Spleen (tissue), 11 donors: Measurements from ENCODE around the gene EVA1B. TPM values are rescaled to one million over a fixed set of nuclear protein-coding genes. Genes with fewer than 3 reads are reported as not detected.

Experiments used
- DNase-seq: peaks from one replicate; pipeline ENCODE4 v3.0.0-alpha.2; 2020
- H3K27ac ChIP-seq, 8 donors: fragments of 200-600 bp; sonication (generic) in 7 of 8; 1 replicate in 4 of 8; 2 replicates in 4 of 8; pipeline versions ENCODE4 v1.5.0 to v1.8.0; 2016 to 2021; ENCODE audit warnings: inconsistent platforms in 4 of 8, mild to moderate bottlenecking in 4 of 8, moderate library complexity in 1 of 8
- H3K27me3 ChIP-seq, 7 donors: fragments of 200-600 bp; sonication (generic) in 6 of 7; replicated peaks in 1 of 7; 1 replicate in 4 of 7; 2 replicates in 3 of 7; pipeline versions ENCODE4 v1.5.0 to v1.8.0; 2016 to 2021; ENCODE audit warnings: inconsistent platforms in 3 of 7, mild to moderate bottlenecking in 1 of 7
- H3K36me3 ChIP-seq, 6 donors: fragments of 200-600 bp; sonication (generic) in 5 of 6; 1 replicate in 4 of 6; 2 replicates in 2 of 6; pipeline versions ENCODE4 v1.5.0 to v1.8.0; 2016 to 2021; ENCODE audit warnings: inconsistent platforms in 2 of 6
- H3K4me1 ChIP-seq, 6 donors: fragments of 200-600 bp; sonication (generic) in 5 of 6; 1 replicate in 3 of 6; 2 replicates in 3 of 6; pipeline versions ENCODE4 v1.5.0 to v1.8.0; 2016 to 2021; ENCODE audit warnings: inconsistent platforms in 3 of 6
- H3K4me3 ChIP-seq, 8 donors: fragments of 200-600 bp; sonication (generic) in 7 of 8; 1 replicate in 4 of 8; 2 replicates in 4 of 8; pipeline versions ENCODE4 v1.5.0 to v1.8.0; 2016 to 2021; ENCODE audit warnings: inconsistent platforms in 4 of 8, mild to moderate bottlenecking in 4 of 8, moderate library complexity in 2 of 8
- H3K9me3 ChIP-seq, 8 donors: fragments of 200-600 bp; sonication (generic) in 7 of 8; 1 replicate in 4 of 8; 2 replicates in 4 of 8; pipeline versions ENCODE4 v1.5.0 to v1.8.0; 2016 to 2021; ENCODE audit warnings: inconsistent platforms in 4 of 8
- POLR2A ChIP-seq, 3 donors: fragments of 450-650 bp; IDR thresholded peaks; one replicate each; pipeline ENCODE4 v1.5.1; 2017; ENCODE audit warnings: antibody characterized with exemption in 3 of 3, mild to moderate bottlenecking in 1 of 3
- POLR2AphosphoS5 ChIP-seq, 3 donors: sonication (generic); formaldehyde crosslinking; IDR thresholded peaks; one replicate each; pipeline ENCODE4 v1.5.1; 2017; ENCODE audit warnings: antibody characterized with exemption in 3 of 3
- WGBS, 5 donors: extraction: QIAGEN DNeasy Blood & Tissue Kit in 3 of 5; methylation state at CpG; one replicate each; pipeline versions ENCODE4 v1.1.5 to v1.1.7; 2013 to 2018; 5-methylcytosine and 5-hydroxymethylcytosine counted together
- intact Hi-C: fragments of 100-400 bp; cut with DNase I; formaldehyde crosslinking; loops from one replicate; pipeline ENCODE4 v1.15.0; 2023; ENCODE audit warnings: low total_unique reads
- polyA plus RNA-seq, 3 donors: library from polyadenylated mRNA; stranded (reverse); fragments of 200-250 nt; gene quantifications; one replicate each; pipeline ENCODE4 v1.2.1, GENCODE V29; 2013
- total RNA-seq, 7 donors: library from RNA; depleted of rRNA in 3 of 7; stranded (reverse); fragments of >200 nt in 3 of 7; fragmentation: NEBNext Ultra II Directional in 4 of 7; extraction: Animal tissue kit (Norgen Biotek cat#: 25700) in 4 of 7; gene quantifications; one replicate each; pipeline versions ENCODE4 v1.1.0 to v1.2.1, GENCODE V29; 2016 to 2021
- TF ChIP-seq, protein P1 (sequence below), 11 experiments: fragments of 200-600 bp in 7 of 11; fragments of 450-650 bp in 4 of 11; sonication (generic) in 4 of 11; IDR thresholded peaks in 8 of 11; conservative IDR thresholded peaks in 3 of 11; 1 replicate in 7 of 11; 2 replicates in 4 of 11; pipeline versions ENCODE4 v1.4.0 to v1.8.0; 2016 to 2021; ENCODE audit warnings: antibody characterized with exemption in 11 of 11, inconsistent platforms in 4 of 11, mild to moderate bottlenecking in 1 of 11
- donor health status: healthy with polysubstance abuse.
- donor health status: DM: no; HTN: no; CAD: no; lungs with moderate emphysema.
- donor health status: DM: no; HTN: no; CAD: no.
- donor health status: Bipolar disorder and iron deficiency.
- donor health status: healthy.
- donor health status: DM: no; HTN: no; CAD: no.
- donor health status: DM: yes; HTN: yes; CAD: no.

Gene EVA1B
- total and polyA plus RNA-seq, 10 donors = 17.2 to 77.4 (median 40.5) TPM

DNA sequence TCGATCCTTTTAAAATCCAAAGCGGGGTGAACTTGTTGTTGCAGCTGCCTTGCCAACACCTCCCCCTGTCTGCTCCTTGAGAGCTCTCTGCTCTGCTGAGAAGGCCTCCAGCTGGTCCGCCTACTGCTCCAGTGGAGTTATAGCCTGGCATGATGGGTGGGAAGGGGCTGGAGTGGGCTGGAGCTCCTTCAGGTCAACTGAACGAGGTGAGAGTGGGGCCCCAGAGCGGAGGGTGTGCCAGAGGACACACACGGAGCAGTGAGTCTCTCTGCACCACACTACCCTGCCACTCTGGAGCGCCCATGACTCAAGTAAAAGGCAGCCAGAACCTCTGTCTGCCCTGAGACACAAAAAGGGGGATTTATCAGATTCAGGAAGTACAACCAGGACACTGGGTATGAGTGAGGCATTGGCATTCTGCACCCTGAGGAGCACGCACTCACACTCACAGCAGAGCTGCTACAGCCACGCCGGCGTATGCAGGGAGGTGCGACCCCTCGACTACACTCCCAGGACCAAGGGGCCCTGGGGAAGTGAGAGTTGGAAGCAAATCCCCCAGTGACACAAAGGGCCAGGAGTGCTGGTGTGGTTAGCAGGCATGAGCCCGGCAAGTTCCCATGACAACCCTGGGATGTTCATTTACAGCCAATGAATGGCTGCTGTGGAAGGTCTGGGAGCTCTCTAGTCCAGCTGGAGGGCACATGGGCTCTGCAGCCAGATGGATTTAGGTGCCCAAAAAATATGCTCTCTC lies 28.0 kb upstream of the EVA1B start:
- no peaks in the 10 kb centered on the region for H3K27me3 ChIP-seq
- no peak for TF ChIP-seq POLR2AphosphoS5 (IDR thresholded peaks at IDR 0.05)
- TF ChIP-seq, protein P1, sequence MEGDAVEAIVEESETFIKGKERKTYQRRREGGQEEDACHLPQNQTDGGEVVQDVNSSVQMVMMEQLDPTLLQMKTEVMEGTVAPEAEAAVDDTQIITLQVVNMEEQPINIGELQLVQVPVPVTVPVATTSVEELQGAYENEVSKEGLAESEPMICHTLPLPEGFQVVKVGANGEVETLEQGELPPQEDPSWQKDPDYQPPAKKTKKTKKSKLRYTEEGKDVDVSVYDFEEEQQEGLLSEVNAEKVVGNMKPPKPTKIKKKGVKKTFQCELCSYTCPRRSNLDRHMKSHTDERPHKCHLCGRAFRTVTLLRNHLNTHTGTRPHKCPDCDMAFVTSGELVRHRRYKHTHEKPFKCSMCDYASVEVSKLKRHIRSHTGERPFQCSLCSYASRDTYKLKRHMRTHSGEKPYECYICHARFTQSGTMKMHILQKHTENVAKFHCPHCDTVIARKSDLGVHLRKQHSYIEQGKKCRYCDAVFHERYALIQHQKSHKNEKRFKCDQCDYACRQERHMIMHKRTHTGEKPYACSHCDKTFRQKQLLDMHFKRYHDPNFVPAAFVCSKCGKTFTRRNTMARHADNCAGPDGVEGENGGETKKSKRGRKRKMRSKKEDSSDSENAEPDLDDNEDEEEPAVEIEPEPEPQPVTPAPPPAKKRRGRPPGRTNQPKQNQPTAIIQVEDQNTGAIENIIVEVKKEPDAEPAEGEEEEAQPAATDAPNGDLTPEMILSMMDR (IDR thresholded peaks at IDR 0.05 in 8 of 11, conservative IDR thresholded peaks at IDR 0.05 in 3 of 11) = peak in 1 of 11 experiments; percentile 14
- H3K27ac ChIP-seq = peak overlapping the region in 7 of 8 donors; percentile 78 to 86 (median 79)
- peak overlapping the region in 1 of 8 donors; percentile 43 for H3K4me3 ChIP-seq
- intact Hi-C loops = no loop called here
- WGBS, 5 donors = 66 to 72% (median 70%) methylated on average over 11 to 14 of the region's 14 CpGs
- H3K4me1 ChIP-seq = peaks cover 40 to 64% (median 48%) of the 10 kb centered on the region in 6 donors
- peaks cover 0 to 97% (median 51%) of the 10 kb centered on the region in 6 donors for H3K36me3 ChIP-seq
- DNase-seq = peak; percentile 75
- H3K9me3 ChIP-seq = no peaks in the 10 kb centered on the region

DNA sequence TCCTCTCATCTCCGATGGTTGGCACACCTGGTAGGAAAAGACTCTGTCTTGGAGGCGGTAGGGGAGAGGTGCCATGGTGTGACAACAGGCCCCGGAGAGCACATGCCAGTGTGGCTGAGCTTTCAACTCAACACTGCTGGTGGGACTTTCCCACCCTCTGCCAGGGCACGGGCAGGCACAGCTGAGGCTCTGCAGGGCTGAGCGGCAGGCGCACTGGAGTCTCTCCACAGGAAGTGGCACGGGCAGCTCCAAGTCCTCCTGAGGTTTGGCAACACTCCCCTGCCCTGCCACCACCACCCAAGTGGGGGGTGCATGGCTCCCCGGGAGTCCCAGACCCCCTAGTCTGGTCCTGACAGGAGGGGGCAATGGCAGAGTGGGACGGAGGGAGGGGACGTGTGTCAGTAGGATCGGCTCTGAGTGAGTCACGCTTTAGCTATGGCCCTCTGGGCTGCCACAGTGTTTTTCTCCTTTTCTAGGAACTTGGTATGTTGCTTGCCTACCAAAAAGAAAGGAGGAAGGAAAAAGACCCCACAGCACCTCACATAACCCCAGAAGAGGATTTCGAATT lies 27.3 kb upstream of the EVA1B start:
- WGBS, 5 donors = 12 to 25% (median 21%) methylated on average over 9 to 13 of the region's 13 CpGs
- Histone ChIP-seq H3K9me3 (no peaks in the 10 kb centered on the region), H3K27ac (peak overlapping the region; percentile 63 to 86 (median 78)), H3K36me3 (peaks cover 0 to 97% (median 52%) of the 10 kb centered on the region in 6 donors), H3K4me3 (peak overlapping the region in 1 of 8 donors; percentile 43), H3K4me1 (peaks cover 40 to 64% (median 48%) of the 10 kb centered on the region in 6 donors), H3K27me3 (no peaks in the 10 kb centered on the region)
- intact Hi-C loops = no loop called here
- TF ChIP-seq, protein P1 (IDR thresholded peaks at IDR 0.05 in 8 of 11, conservative IDR thresholded peaks at IDR 0.05 in 3 of 11) = no peak
- peak; percentile 8 to 74 (median 56) for TF ChIP-seq POLR2AphosphoS5 (IDR thresholded peaks at IDR 0.05)
- DNase-seq = peak; percentile 85

DNA sequence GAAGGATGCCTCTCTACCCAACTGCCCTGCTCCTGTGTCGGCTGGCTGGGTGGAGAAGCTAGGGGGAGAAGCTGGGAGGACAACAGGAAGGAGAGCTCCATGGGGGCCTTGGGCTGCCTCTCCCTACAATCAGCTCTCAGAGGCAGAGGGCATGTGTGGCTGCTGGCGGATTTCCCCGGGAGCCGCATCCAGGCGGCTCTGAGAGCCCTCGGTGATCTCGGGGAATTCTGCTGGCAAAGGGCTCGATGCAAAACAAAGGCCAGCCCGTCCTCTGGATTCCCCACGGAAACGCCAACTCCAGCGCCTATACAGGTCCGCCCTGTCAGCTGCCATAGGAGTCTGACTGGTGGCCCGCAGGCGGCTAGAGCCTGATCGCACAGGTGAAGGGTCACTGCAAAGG lies 26.4 kb upstream of the EVA1B start:
- Histone ChIP-seq H3K4me3 (peak overlapping the region in 1 of 8 donors; percentile 43), H3K4me1 (peaks cover 40 to 68% (median 50%) of the 10 kb centered on the region in 6 donors), H3K36me3 (peaks cover 0 to 97% (median 54%) of the 10 kb centered on the region in 6 donors), H3K27ac (peak overlapping the region; percentile 63 to 86 (median 78)), H3K27me3 (no peaks in the 10 kb centered on the region), H3K9me3 (no peaks in the 10 kb centered on the region)
- DNase-seq = peak; percentile 77
- intact Hi-C loops = loop anchor here (10.0 kb wide), 1 partner anchor 65 kb away; no protein-coding TSS in a partner anchor
- TF ChIP-seq POLR2AphosphoS5 (IDR thresholded peaks at IDR 0.05) (peak in 2 of 3 donors; percentile 41), POLR2A (IDR thresholded peaks at IDR 0.05) (no peak)
- TF ChIP-seq, protein P1 (IDR thresholded peaks at IDR 0.05 in 8 of 11, conservative IDR thresholded peaks at IDR 0.05 in 3 of 11) = no peak
- 62 to 73% (median 69%) methylated on average over 14 to 16 of the region's 16 CpGs for WGBS, 5 donors

DNA sequence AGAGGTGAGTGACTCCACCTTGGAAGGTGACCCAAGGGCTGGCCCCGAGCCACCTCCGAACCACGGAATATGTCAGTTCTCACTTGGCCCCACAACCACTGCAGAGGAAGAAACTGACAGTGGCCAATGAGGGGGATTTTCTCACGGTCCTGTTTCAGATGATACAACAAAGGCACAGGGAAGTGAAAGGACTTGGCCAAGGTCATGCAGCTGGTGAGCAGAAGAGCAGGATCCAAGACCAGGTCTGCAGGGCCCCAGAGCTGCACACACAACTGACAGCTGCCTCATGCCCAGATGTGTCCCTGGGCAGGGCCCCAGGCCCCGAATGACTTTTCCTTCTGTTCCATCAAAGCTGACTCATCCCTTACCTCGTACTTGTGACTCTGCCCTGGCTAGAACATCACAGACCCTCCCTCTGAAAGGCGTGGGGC lies 25.8 kb upstream of the EVA1B start:
- peak; percentile 85 for DNase-seq
- H3K4me1 ChIP-seq = peaks cover 40 to 74% (median 53%) of the 10 kb centered on the region in 6 donors
- no peaks in the 10 kb centered on the region for H3K9me3 ChIP-seq
- WGBS, 5 donors = 22 to 52% (median 30%) methylated on average over 7 of the region's 7 CpGs
- H3K36me3 ChIP-seq = peaks cover 0 to 97% (median 53%) of the 10 kb centered on the region in 6 donors
- H3K27me3 ChIP-seq = no peaks in the 10 kb centered on the region
- peak overlapping the region in 1 of 8 donors; percentile 43 for H3K4me3 ChIP-seq
- intact Hi-C loops = loop anchor here (10.0 kb wide), 1 partner anchor 66 kb away; no protein-coding TSS in a partner anchor
- TF ChIP-seq POLR2A (IDR thresholded peaks at IDR 0.05) (no peak), POLR2AphosphoS5 (IDR thresholded peaks at IDR 0.05) (no peak)
- TF ChIP-seq, protein P1 (IDR thresholded peaks at IDR 0.05 in 8 of 11, conservative IDR thresholded peaks at IDR 0.05 in 3 of 11) = no peak
- H3K27ac ChIP-seq = peak overlapping the region; percentile 63 to 86 (median 78)
